MCF 10A (cell line): ENCODE measurements around the gene CGRRF1. TPM values are rescaled to one million over a fixed set of nuclear protein-coding genes. Genes with fewer than 3 reads are reported as not detected.
A peak's percentile ranks its signal among the peaks of the same experiment; 100 is the strongest.

ENCODE experiments used
- BruUV-seq: library from RNA; stranded (reverse); fragments of 400-500 nt; replicated peaks from 2 replicates; lab custom pipeline; 2021; lab: Mats Ljungman, UMichigan
- CTCF ChIA-PET: fragments of 300-600 bp; sonication (Branson Sonifier 250); formaldehyde crosslinking; extraction: SDS; loops from one replicate; lab custom pipeline; 2021; ENCODE audit warnings: antibody characterized with exemption, inconsistent platforms; lab: Yijun Ruan, JAX
- POLR2A ChIA-PET: fragments of 300-600, 350-650 bp; sonication (Branson Sonifier 250); formaldehyde crosslinking; extraction: SDS; loops from one replicate; lab custom pipeline; 2020; ENCODE audit warnings: antibody characterized with exemption, inconsistent platforms; lab: Yijun Ruan, JAX
- DNase-seq: peaks from one replicate; pipeline ENCODE4 v3.0.0-alpha.2; 2018; ENCODE audit not compliant: unreplicated experiment
- H3K27ac Mint-ChIP-seq: one replicate; pipeline ENCODE4 v1.8.0; 2022; ENCODE audit warnings: mild to moderate bottlenecking, low read depth, mixed read lengths; ENCODE audit not compliant: unreplicated experiment
- H3K27me3 Mint-ChIP-seq: one replicate; pipeline ENCODE4 v1.8.0; 2022; ENCODE audit warnings: mixed read lengths; ENCODE audit not compliant: insufficient read depth, unreplicated experiment
- H3K36me3 Mint-ChIP-seq: one replicate; pipeline ENCODE4 v1.8.0; 2022; ENCODE audit warnings: mild to moderate bottlenecking, moderate library complexity, mixed read lengths; ENCODE audit not compliant: insufficient read depth, unreplicated experiment
- H3K4me1 Mint-ChIP-seq: one replicate; pipeline ENCODE4 v1.8.0; 2022; ENCODE audit warnings: mixed read lengths; ENCODE audit not compliant: insufficient read depth, unreplicated experiment
- H3K4me3 Mint-ChIP-seq: one replicate; pipeline ENCODE4 v1.8.0; 2022; ENCODE audit warnings: mild to moderate bottlenecking, moderate library complexity, mixed read lengths; ENCODE audit not compliant: unreplicated experiment
- H3K9me3 Mint-ChIP-seq: one replicate; pipeline ENCODE4 v1.8.0; 2022; ENCODE audit warnings: mixed read lengths; ENCODE audit not compliant: unreplicated experiment
- CTCF ChIP-seq: fragments of 200-600 bp; IDR thresholded peaks from one replicate; pipeline ENCODE4 v1.8.0; 2022; ENCODE audit warnings: antibody characterized with exemption, mild to moderate bottlenecking; ENCODE audit not compliant: unreplicated experiment
- intact Hi-C: fragments of 100-400 bp; cut with micrococcal nuclease; formaldehyde crosslinking; loops from 2 replicates; pipeline ENCODE4 v1.14.1; 2022
- total RNA-seq: library from RNA; stranded (reverse); gene quantifications from 2 replicates; pipeline ENCODE4 v1.2.3, GENCODE V29; 2022

Gene CGRRF1
- total RNA-seq, 1 experiment from 2014 or later = 17.5 TPM

GRCh38 chr14:54501480-54501879, 8.2 kb upstream of the CGRRF1 start:
- BruUV-seq = no TSS peak
- no peaks in the 10 kb centered on the region for H3K4me1 Mint-ChIP-seq
- no peaks in the 10 kb centered on the region for H3K9me3 Mint-ChIP-seq
- POLR2A ChIA-PET = interaction anchor here (0.6 kb wide), 1 partner anchor 12 kb away, joined by 4 read pairs; no protein-coding TSS in a partner anchor
- H3K27me3 Mint-ChIP-seq = peaks cover 10% of the 10 kb centered on the region
- no peak overlapping the region for H3K4me3 Mint-ChIP-seq
- CTCF ChIA-PET = interaction anchor here (0.6 to 0.8 kb wide), 4 partner anchors 16 to 273 kb away, joined by 3 to 4 read pairs (median 4); no protein-coding TSS in a partner anchor
- no peak for DNase-seq
- TF ChIP-seq CTCF = no peak
- intact Hi-C loops = loop anchor here (10.0 kb wide), 1 partner anchor 273 kb away; no protein-coding TSS in a partner anchor
- no peaks in the 10 kb centered on the region for H3K36me3 Mint-ChIP-seq
- H3K27ac Mint-ChIP-seq = no peak overlapping the region

- TF ChIP-seq CTCF = no peak
- no peaks in the 10 kb centered on the region for H3K9me3 Mint-ChIP-seq
- no TSS peak for BruUV-seq
- H3K36me3 Mint-ChIP-seq = no peaks in the 10 kb centered on the region
- H3K27ac Mint-ChIP-seq = no peak overlapping the region
- intact Hi-C loops = loop anchor here (10.0 kb wide), 1 partner anchor 272 kb away; no protein-coding TSS in a partner anchor
- ChIA-PET CTCF (interaction anchor here (0.7 to 0.9 kb wide), 5 partner anchors 8 to 466 kb away, joined by 3 to 5 read pairs (median 4); no protein-coding TSS in a partner anchor), POLR2A (interaction anchor here (0.9 to 2.1 kb wide), 2 partner anchors 13 to 15 kb away, joined by 3 to 8 read pairs; no protein-coding TSS in a partner anchor)
- DNase-seq = no peak
- no peak overlapping the region for H3K4me3 Mint-ChIP-seq
- no peaks in the 10 kb centered on the region for H3K4me1 Mint-ChIP-seq
- H3K27me3 Mint-ChIP-seq = peaks cover 10% of the 10 kb centered on the region
These were observed 7.1 kb upstream of the CGRRF1 start for GRCh38 chr14:54502602-54503001.

- peak; percentile 49 for DNase-seq
- Mint-ChIP-seq H3K4me3 (no peak overlapping the region), H3K36me3 (no peaks in the 10 kb centered on the region), H3K27me3 (peaks cover 10% of the 10 kb centered on the region), H3K9me3 (no peaks in the 10 kb centered on the region), H3K27ac (no peak overlapping the region), H3K4me1 (no peaks in the 10 kb centered on the region)
- no peak for TF ChIP-seq CTCF
- intact Hi-C loops = loop anchor here (10.0 kb wide), 1 partner anchor 271 kb away; no protein-coding TSS in a partner anchor
- ChIA-PET CTCF (interaction anchor here (0.5 to 1.3 kb wide), 7 partner anchors 13 to 384 kb away, joined by 3 to 4 read pairs (median 3); no protein-coding TSS in a partner anchor), POLR2A (interaction anchor here (2.0 to 2.1 kb wide), 2 partner anchors 14 to 16 kb away, joined by 4 to 8 read pairs; partner anchors contain the start of gene GMFB)
- no TSS peak for BruUV-seq
These were observed 6.2 kb upstream of the CGRRF1 start for GRCh38 chr14:54503486-54503885.

GRCh38 chr14:54512393-54512792, 2.7 kb downstream of the CGRRF1 start:
- no TSS peak for BruUV-seq
- peaks cover 20% of the 10 kb centered on the region for H3K4me1 Mint-ChIP-seq
- ChIA-PET CTCF (interaction anchor here (0.7 kb wide), 1 partner anchor 372 kb away, joined by 3 read pairs; no protein-coding TSS in a partner anchor), POLR2A (interaction anchor here (1.0 to 1.7 kb wide), 2 partner anchors 16 to 24 kb away, joined by 6 to 8 read pairs; partner anchors contain the start of gene GMFB)
- H3K9me3 Mint-ChIP-seq = peaks cover 14% of the 10 kb centered on the region
- H3K4me3 Mint-ChIP-seq = no peak overlapping the region
- peaks cover 24% of the 10 kb centered on the region for H3K36me3 Mint-ChIP-seq
- no peak overlapping the region for H3K27ac Mint-ChIP-seq
- TF ChIP-seq CTCF = no peak
- intact Hi-C loops = no loop called here
- no peaks in the 10 kb centered on the region for H3K27me3 Mint-ChIP-seq
- no peak for DNase-seq
